NCI-H1105 (cell line): ENCODE data around the gene DNAJB14.

Experiments used
- DNase-seq: peaks from one replicate; lab custom pipeline; 2025; lab: John Stamatoyannopoulos, UW

Gene DNAJB14

DNA sequence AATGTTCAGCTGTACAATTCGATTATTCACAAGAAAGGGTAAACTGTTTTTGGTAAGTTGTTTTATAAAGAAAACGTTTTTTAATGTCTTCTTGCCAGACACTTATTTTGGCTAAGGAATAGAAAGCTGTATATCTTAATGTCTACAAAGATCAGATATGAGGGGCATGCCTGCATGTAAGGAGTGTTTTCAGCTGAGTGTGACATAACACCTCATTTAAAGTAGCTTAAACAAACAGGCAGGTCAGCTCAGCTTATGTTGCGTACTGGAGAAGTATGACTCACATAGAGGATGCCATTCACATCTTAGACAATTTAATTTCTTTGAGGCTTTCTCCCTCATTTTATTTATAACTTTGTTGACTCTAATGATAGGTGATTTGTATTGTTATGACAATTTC is 82.6 kb downstream of the DNAJB14 start:
- no peak for DNase-seq

DNA sequence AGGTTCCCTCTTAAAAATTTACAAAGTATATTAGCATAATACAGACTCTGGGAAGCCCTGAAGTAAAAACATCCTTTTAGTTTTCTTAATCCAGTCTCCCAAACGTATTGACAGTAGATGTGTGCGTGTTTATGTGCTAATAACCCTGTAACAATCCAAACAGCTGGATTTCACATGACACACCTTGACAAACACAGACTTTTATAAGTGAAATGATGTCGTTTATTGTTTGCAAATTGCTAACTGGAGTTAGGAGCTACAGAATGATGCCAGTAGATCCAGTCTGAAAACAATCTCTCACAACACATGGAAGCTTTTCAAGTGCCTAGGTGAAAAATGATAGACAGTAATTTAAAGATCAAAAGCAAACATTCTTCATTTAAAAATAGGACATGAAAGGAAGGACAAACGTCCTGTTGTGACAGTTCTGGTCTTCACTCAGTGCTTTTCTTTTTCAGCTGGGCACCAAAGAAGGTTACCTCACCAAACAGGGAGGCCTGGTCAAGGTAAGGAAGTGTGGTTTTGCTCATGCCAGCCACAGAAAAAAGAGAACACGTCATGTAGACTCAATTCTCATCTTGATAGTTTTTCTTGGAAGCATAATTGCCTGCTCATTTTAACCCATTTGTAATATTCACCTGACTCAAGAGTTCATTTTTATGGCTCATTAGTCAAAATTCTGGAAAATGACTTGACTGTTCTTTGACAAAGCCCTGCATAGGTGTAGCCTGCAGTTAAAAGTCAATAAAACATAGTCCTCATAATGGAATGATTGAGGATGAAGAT is 85.1 kb downstream of the DNAJB14 start:
- DNase-seq, result no peak

DNA sequence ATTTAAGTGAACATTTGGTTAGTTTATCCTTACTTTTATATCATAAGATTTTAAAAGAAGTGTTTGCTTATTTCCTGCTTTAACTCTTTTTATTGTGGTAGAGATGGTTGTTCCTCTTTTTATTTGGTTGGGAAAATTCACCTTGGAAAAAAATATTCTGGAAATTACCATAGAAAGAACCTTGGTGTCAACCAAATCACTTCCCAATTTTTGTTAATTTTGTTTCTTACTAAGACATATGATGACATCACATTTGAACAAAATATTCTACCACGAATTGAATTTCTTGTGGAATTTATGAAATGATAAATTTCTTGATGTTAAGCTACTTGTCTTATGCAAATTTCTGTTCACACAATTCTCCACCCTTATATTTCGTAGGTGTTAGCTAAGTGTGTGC is 85.9 kb downstream of the DNAJB14 start:
- DNase-seq, result no peak

DNA sequence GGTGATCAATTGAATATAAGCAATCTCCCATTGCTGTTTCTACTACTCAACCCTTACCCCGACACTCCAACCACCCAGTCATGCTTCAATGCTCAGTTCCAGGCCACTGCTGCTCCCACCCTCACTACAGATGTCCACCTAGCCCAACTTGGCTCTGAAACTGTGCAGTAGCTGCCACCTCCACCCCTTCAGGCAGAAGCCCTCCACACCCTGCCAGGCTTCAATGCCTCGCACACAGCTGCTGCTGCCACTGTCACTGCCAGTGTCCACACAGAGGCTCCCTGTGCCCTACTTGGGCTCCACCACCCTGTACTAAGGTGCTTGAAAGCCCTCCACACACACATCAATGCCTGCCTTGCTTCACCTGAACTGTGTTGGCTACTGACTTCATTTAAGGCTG is 86.8 kb downstream of the DNAJB14 start:
- DNase-seq, result no peak

DNA sequence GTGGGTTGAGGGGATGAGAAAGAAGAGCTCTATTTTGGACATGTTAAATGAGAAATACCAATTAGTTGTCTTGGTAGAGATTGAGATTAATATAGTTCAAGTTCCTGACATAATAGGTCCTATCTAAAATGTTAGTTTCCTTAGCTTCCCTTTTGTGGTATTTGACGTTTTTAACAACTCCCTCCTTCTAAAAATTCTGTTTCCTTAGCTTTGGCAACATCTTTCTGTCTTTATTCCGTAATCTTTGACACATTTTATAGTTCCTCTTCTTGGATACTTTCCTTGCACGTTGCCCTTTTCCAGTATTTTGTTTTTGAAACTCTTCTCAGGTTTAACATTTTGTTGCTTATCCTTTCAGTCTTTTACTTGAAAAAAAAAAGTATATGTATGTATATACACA is 89.1 kb downstream of the DNAJB14 start:
- DNase-seq, result no peak

GRCh38 chr4:99856166-99856565 is 90.3 kb downstream of the DNAJB14 start:
- no peak for DNase-seq

DNA sequence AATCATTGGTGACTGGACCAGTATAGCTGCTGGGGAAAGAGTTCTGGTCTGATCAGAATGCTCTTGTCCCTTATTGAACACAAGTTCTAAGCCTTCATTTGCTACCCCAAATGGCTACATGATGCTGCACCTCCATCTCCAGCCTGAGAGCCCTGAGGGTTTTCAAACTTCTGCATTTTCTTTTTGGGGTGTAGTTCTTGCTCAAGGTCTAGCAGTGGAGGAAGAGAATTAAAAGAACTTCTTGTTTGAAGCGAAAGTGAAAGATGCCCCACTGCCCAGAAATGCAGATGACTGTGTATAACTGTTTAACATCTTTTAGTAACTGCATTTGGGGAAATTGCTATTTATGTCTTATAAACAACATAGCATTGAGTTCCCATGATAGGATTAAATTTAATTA is 90.7 kb downstream of the DNAJB14 start:
- DNase-seq, result no peak

GRCh38 chr4:99853999-99854398 is 92.4 kb downstream of the DNAJB14 start:
- no peak for DNase-seq

- DNase-seq, result no peak
These were observed 93.2 kb downstream of the DNAJB14 start for GRCh38 chr4:99853190-99853589.

DNA sequence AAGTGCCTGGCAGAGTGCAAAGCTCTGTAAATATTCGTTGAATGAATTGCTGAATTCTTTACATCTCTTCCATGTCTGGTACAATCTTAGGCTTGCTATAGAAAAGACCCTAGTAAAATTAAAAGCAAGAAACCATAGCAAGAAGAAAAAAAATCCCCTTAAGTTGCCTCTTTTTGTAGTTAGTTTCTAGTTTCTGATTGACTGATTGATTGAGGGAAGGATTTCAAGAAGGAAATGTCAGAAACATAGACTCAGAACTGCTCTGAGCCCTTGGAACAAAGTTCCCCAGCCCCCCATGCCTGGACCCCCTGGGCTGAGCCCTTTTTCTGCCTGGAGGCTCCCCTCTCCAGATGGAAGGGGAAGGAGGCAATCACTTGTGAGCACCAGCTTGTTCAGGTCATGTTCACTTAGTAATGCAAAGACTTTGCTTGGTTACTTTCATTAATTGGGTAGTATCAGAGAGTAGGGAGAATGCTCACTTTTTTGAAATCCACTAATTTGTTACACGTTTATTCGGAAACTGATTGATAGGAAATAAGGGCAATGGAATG is 94.1 kb downstream of the DNAJB14 start:
- no peak for DNase-seq

DNA sequence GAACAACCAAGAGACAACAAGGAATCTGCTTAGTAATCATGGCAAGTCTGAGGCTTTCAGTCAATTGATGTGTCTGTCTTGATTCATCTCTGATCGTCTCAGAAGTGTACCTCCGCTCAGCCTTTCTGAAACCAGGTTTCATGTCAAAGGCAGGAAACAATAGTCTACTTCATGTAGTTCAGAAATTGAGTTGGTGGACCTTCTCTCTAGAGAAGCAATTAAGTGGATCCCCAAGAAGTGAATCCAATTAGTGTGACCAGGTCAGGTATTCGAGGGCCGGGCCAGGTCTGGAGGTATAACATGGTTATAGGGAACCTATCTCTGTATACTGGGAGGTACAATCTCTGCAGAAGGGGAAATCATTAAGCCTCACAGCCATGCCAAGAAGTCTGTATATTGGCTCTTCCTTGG is 97.8 kb downstream of the DNAJB14 start:
- no peak for DNase-seq

GRCh38 chr4:99847362-99847976 is 98.9 kb downstream of the DNAJB14 start:
- DNase-seq, result no peak

DNA sequence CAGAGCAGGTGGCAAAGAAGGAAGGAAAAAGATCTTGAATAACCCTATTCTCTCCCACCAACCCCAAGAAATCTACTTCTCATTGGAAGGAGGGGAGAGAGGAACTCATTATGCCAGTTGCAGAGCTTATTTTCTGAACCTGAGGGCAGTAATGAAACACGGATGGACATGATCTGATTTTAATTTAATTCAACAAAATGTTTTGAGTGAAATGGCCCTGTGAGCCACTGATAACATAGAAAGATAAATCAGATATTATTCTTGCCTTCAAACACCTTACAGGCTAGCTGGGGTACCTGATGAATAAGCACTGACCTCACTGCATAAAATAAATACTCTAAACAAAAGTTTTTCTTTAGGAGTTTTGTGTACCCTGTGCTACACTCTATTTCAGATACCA is 99.5 kb downstream of the DNAJB14 start:
- no peak for DNase-seq
